Osteoblast (primary cell): Measurements from ENCODE around the gene ADAM30. TPM values are rescaled to one million over a fixed set of nuclear protein-coding genes. Genes with fewer than 3 reads are reported as not detected.

Experiments
- DNase-seq: peaks from one replicate; pipeline ENCODE4 v3.0.0; 2011; ENCODE audit warnings: low spot score, mixed read lengths; ENCODE audit not compliant: insufficient read length; ENCODE audit errors: missing footprints
- H2AFZ ChIP-seq: 2 replicates; pipeline ENCODE4 v1.6.0; 2011; ENCODE audit warnings: mild to moderate bottlenecking, low read length
- H3K27ac ChIP-seq: 2 replicates; pipeline ENCODE4 v1.5.1; 2011; ENCODE audit warnings: mild to moderate bottlenecking, low read depth, low read length, moderate library complexity
- H3K27me3 ChIP-seq: 2 replicates; pipeline ENCODE4 v1.6.0; 2012; ENCODE audit warnings: mild to moderate bottlenecking, control low read depth, inconsistent platforms, low read length, moderate library complexity; ENCODE audit not compliant: insufficient read depth
- H3K36me3 ChIP-seq: 2 replicates; pipeline ENCODE4 v1.5.1; 2011; ENCODE audit warnings: mild to moderate bottlenecking, low read length, control low read depth, moderate library complexity; ENCODE audit not compliant: insufficient read depth
- H3K4me1 ChIP-seq: 2 replicates; pipeline ENCODE4 v1.5.1; 2011; ENCODE audit warnings: mild to moderate bottlenecking, low read length, control low read depth, moderate library complexity; ENCODE audit not compliant: insufficient read depth
- H3K4me2 ChIP-seq: 2 replicates; pipeline ENCODE4 v1.6.0; 2011; ENCODE audit warnings: mild to moderate bottlenecking, low read length; ENCODE audit not compliant: insufficient read depth
- H3K4me3 ChIP-seq: fragments of 200-600 bp; sonication (generic); 3 replicates; pipeline ENCODE4 v1.5.1; 2012; ENCODE audit warnings: mild to moderate bottlenecking, low read length, inconsistent platforms; ENCODE audit not compliant: insufficient read depth
- H3K79me2 ChIP-seq: 2 replicates; pipeline ENCODE4 v1.6.0; 2012; ENCODE audit warnings: mild to moderate bottlenecking, low read length, control low read depth, inconsistent platforms; ENCODE audit not compliant: insufficient read depth
- H3K9me3 ChIP-seq: 2 replicates; pipeline ENCODE4 v1.5.1; 2011; ENCODE audit warnings: low read depth, low read length, control low read depth
- H4K20me1 ChIP-seq: 2 replicates; pipeline ENCODE4 v1.6.0; 2012; ENCODE audit warnings: mild to moderate bottlenecking, low read length, control low read depth; ENCODE audit not compliant: insufficient read depth
- total RNA-seq: library from RNA; depleted of rRNA; stranded (reverse); fragments of >200 nt; gene quantifications from 2 replicates; pipeline ENCODE4 v1.2.3, GENCODE V29; 2012
- TF ChIP-seq, protein P1 (sequence below): IDR thresholded peaks from 2 replicates; pipeline ENCODE4 v1.5.1; 2011; ENCODE audit warnings: mild to moderate bottlenecking, low read depth, low read length, moderate library complexity; ENCODE audit errors: extremely low read depth

Gene ADAM30
- total RNA-seq, 1 donor, result not detected

DNA sequence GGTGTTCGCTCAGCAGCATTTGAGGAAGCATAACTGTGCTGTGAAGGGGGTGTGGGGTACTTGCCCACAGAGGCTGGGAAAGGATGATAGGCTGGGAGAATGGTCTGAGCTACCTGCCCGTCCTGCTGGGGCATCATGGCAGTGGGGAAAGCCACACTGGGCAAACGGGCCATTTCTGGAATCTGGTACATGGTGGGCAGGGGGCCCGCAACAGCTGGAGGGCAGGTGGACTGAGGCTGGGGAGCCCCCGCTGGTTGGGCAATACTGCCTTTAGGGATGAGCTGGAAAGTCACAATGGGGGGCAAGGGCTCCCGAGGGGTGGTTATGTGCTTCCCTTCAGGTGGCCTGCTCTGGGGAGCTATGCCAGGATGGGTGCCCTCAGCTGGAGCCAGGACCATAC lies 19.2 kb upstream of the ADAM30 start:
- Histone ChIP-seq H3K79me2 (peaks cover 13% of the 10 kb centered on the region), H2AFZ (no peak overlapping the region), H3K4me1 (no peaks in the 10 kb centered on the region), H3K36me3 (peaks cover 83% of the 10 kb centered on the region), H3K27me3 (no peaks in the 10 kb centered on the region), H3K9me3 (no peaks in the 10 kb centered on the region), H4K20me1 (peaks cover 20% of the 10 kb centered on the region), H3K4me3 (no peak overlapping the region), H3K27ac (no peak overlapping the region), H3K4me2 (no peak overlapping the region)
- TF ChIP-seq, protein P1, sequence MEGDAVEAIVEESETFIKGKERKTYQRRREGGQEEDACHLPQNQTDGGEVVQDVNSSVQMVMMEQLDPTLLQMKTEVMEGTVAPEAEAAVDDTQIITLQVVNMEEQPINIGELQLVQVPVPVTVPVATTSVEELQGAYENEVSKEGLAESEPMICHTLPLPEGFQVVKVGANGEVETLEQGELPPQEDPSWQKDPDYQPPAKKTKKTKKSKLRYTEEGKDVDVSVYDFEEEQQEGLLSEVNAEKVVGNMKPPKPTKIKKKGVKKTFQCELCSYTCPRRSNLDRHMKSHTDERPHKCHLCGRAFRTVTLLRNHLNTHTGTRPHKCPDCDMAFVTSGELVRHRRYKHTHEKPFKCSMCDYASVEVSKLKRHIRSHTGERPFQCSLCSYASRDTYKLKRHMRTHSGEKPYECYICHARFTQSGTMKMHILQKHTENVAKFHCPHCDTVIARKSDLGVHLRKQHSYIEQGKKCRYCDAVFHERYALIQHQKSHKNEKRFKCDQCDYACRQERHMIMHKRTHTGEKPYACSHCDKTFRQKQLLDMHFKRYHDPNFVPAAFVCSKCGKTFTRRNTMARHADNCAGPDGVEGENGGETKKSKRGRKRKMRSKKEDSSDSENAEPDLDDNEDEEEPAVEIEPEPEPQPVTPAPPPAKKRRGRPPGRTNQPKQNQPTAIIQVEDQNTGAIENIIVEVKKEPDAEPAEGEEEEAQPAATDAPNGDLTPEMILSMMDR, result no peak
- DNase-seq, result no peak

DNA sequence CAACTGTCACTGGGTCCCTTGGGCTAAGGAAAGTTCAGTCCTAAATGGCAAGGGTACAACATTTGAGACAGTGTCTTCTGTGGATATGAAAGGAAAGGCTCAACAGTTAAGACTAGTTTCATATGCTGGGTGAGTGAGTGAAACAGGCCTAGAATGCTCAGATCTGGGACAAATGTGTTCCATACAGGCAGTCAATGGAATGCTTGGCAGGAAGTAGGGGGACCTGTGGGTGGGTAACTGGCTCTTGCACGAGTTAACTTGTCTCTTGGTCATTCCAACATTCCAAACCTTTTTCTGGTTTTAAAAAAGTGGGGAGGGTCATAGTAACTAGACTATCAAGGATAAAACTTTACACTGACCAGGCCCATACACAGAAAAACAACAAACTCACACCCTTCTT lies 17.8 kb upstream of the ADAM30 start:
- no peak overlapping the region for H3K27ac ChIP-seq
- TF ChIP-seq, protein P1, result no peak
- H3K4me2 ChIP-seq, result no peak overlapping the region
- H2AFZ ChIP-seq, result no peak overlapping the region
- no peaks in the 10 kb centered on the region for H3K27me3 ChIP-seq
- DNase-seq, result no peak
- peaks cover 13% of the 10 kb centered on the region for H3K79me2 ChIP-seq
- H3K9me3 ChIP-seq, result no peaks in the 10 kb centered on the region
- H3K36me3 ChIP-seq, result peaks cover 70% of the 10 kb centered on the region
- H4K20me1 ChIP-seq, result peaks cover 28% of the 10 kb centered on the region
- H3K4me3 ChIP-seq, result no peak overlapping the region
- H3K4me1 ChIP-seq, result no peaks in the 10 kb centered on the region

DNA sequence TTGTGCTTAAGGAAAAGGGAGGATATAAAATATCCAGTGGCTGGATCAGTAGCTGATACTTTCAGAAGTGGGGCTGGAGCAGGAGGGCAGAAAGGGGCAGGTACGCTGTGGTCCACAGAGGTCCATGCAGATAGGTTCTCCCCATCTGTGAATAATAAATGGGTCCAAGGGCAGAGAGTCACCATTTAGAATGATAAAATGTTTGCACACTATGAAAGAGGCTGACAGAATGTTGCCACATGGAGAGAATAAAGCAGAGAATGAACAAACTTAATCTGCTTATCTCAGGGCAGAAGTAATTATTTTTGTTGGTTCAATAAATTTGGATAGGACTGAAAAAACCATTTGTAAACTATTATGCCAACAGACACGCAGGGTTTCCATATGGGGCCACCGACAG lies 16.6 kb upstream of the ADAM30 start:
- Histone ChIP-seq H3K4me2 (no peak overlapping the region), H2AFZ (no peak overlapping the region), H3K79me2 (peaks cover 10% of the 10 kb centered on the region), H3K27ac (no peak overlapping the region), H3K4me3 (no peak overlapping the region), H3K4me1 (no peaks in the 10 kb centered on the region), H3K9me3 (no peaks in the 10 kb centered on the region), H3K36me3 (peaks cover 59% of the 10 kb centered on the region), H3K27me3 (no peaks in the 10 kb centered on the region), H4K20me1 (peaks cover 28% of the 10 kb centered on the region)
- TF ChIP-seq, protein P1, result no peak
- DNase-seq, result no peak

DNA sequence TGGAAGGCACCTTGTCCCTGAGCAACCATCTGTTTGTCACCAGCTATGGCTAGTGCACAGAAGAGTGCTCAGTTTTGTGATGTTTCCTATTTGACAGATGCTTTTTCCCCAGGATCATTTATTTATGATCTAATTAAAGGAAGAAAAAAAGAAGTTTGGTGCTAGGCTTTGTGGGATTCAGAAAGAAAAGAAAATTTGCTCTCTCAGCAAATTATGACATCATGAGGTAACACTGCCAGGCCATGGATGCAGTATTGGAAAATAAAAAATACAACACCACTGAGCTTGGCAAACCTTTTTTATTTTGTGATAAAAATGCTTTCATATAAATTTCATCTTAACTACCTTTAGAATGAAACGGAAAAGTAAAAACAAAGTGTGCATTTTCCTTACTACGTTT lies 15.5 kb upstream of the ADAM30 start:
- H3K4me1 ChIP-seq, result no peaks in the 10 kb centered on the region
- H3K36me3 ChIP-seq, result peaks cover 48% of the 10 kb centered on the region

More for the DNA sequence above, 15.5 kb upstream of the ADAM30 start:
- Histone ChIP-seq H3K27ac (no peak overlapping the region), H2AFZ (no peak overlapping the region), H3K79me2 (peaks cover 9% of the 10 kb centered on the region), H3K27me3 (no peaks in the 10 kb centered on the region), H3K4me2 (no peak overlapping the region), H3K4me3 (no peak overlapping the region), H4K20me1 (peaks cover 28% of the 10 kb centered on the region), H3K9me3 (no peaks in the 10 kb centered on the region)
- TF ChIP-seq, protein P1, result no peak
- DNase-seq, result no peak
